Motor neuron (in vitro differentiated cells): ENCODE measurements around the gene ATG16L1. TPM values are rescaled to one million over a fixed set of nuclear protein-coding genes. Genes with fewer than 3 reads are reported as not detected.
A peak's percentile ranks its signal among the peaks of the same experiment; 100 is the strongest.

Experiments used
- ATAC-seq, 8 experiments: fragments of 200-7000 bp; cut with Tn5 transposase; replicated peaks in 6 of 8; 2 replicates each; pipeline ENCODE4 v1.8.0; 2021; ENCODE audit warnings: mild to moderate bottlenecking in 8 of 8, moderate library complexity in 8 of 8
- H3K27ac ChIP-seq, 2 donors: fragments of 250-450 bp; sonication (Bioruptor Pico); 2 replicates each; pipeline ENCODE4 v1.9.0; 2021; ENCODE audit warnings: antibody characterized with exemption in 2 of 2, mild to moderate bottlenecking in 2 of 2, moderate library complexity in 1 of 2
- H3K4me1 ChIP-seq, 2 donors: fragments of 250-450 bp; sonication (Bioruptor Pico); replicated peaks in 1 of 2; 2 replicates each; pipeline ENCODE4 v1.6.1; 2021; ENCODE audit warnings: antibody characterized with exemption in 2 of 2, mild to moderate bottlenecking in 2 of 2, moderate library complexity in 1 of 2
- H3K4me3 ChIP-seq, 5 donors: fragments of 250-450 bp; sonication (Bioruptor Pico); 2 replicates each; pipeline ENCODE4 v1.9.0; 2021; ENCODE audit warnings: antibody characterized with exemption in 5 of 5, mild to moderate bottlenecking in 5 of 5, moderate library complexity in 4 of 5
- WGBS, 10 experiments: fragments of 450-650 bp; shearing (Covaris generic); methylation state at CpG; one replicate each; pipeline ENCODE4 v1.0.0; 2022; 5-methylcytosine and 5-hydroxymethylcytosine counted together
- in situ Hi-C, 9 experiments: fragments of 400-800 bp; cut with MboI; loops; one replicate each; pipeline ENCODE4 v1.15.0; 2021; ENCODE audit warnings: low sequenced_read_pairs in 9 of 9, low pct_unique_long_range_greater_than_20kb in 2 of 9; ENCODE audit not compliant: unreplicated experiment in 9 of 9
- total RNA-seq, 8 experiments: library from RNA; unstranded; fragments of 300-600 nt; gene quantifications; 2 replicates each; pipeline versions ENCODE4 v1.2.3 to v1.2.4, GENCODE V29; 2022

ATG16L1 gene
- total RNA-seq, 8 experiments from 2014 or later = 18.0 to 48.0 (median 25.9) TPM

DNA sequence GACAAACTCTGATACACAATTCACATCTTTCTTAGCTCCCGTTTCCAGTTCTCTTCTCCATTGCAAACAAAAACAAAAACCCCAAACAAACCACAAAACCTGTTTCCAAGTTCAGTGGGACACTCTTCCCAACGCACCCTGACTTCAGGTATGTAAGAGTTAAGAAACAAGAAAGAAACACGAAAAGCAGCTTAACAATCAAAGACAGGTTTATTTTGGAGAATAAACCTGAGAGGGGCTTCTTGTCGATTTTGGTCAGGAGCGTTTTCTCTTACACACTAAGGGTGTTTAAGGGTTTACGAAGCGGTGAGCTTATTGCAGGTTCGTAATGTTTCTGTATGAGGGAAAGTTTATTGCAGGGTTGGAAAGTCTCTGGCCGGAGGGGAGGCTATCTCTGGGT, 905 bp upstream of the ATG16L1 start:
- WGBS, 10 experiments = 49 to 100% (median 96%) methylated on average over 2 to 9 of the region's 9 CpGs
- in situ Hi-C loops = loop anchor here in 7 of 9 experiments (10.0 to 25.0 kb wide), 3 partner anchors 388 to 638 kb away; partner anchors contain the start of gene SNORC (in 5 of the 7)
- no peak for ATAC-seq

DNA sequence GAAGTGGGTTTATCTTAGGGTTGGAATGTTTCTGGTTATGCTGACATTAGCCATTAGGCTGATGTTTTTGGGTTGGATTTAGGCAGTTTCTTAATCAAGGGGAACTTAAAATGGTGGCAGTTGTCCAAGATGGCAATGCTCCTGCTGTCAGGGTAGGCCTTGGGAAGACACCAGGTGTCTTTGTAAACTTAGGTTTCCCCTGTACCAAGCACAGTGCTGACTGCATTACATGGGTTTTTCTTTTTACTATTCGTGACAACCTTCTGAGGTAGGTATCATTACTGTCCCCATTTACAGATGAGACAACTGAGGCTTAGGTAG, 528 bp upstream of the ATG16L1 start:
- 63 to 100% (median 67%) methylated on average over 1 of the region's 1 CpG; no CpG with 5 or more reads in 7 of the 10 experiments for WGBS, 10 experiments
- in situ Hi-C loops = loop anchor here in 7 of 9 experiments (10.0 to 25.0 kb wide), 3 partner anchors 389 to 639 kb away; partner anchors contain the start of gene SNORC (in 5 of the 7)
- Histone ChIP-seq H3K27ac (no peak overlapping the region), H3K4me1 (peaks cover 4 to 6% of the 10 kb centered on the region in 2 donors), H3K4me3 (peak overlapping the region in 4 of 5 donors; percentile 77 to 94 (median 90))
- no peak for ATAC-seq

More for the DNA sequence above, 905 bp upstream of the ATG16L1 start:
- no peak overlapping the region for H3K4me3 ChIP-seq
- no peak overlapping the region for H3K27ac ChIP-seq
- peaks cover 4 to 6% of the 10 kb centered on the region in 2 donors for H3K4me1 ChIP-seq

DNA sequence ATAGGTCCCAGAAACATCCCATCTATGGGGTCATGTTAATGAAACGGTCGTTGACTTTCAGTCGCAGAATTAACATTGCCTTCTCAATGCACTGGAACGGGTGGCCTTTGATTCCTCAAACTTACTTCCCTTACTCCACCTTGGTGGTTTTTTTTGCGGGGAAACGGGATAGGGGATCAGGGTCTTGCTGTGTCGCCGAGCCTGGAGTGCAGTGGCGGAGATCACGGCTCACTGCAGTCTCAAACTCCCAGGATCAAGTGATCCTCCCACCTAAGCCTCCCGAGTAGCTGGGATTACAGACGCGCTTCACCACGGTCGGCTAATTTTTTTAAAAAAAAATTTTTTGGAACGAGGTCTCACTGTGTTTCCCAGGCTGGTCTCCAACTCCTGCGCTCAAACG, 754 bp downstream of the ATG16L1 start:
- in situ Hi-C loops = loop anchor here in 7 of 9 experiments (10.0 to 25.0 kb wide), 3 partner anchors 390 to 640 kb away; partner anchors contain the start of gene SNORC (in 5 of the 7)
- WGBS, 10 experiments = 0 to 2% (median 0%) methylated on average over 3 to 13 of the region's 18 CpGs; no CpG with 5 or more reads in 4 of the 10 experiments
- peak overlapping the region; percentile 77 to 95 (median 93) for H3K4me3 ChIP-seq
- no peak overlapping the region for H3K27ac ChIP-seq
- no peak for ATAC-seq
- peaks cover 4 to 6% of the 10 kb centered on the region in 2 donors for H3K4me1 ChIP-seq

DNA sequence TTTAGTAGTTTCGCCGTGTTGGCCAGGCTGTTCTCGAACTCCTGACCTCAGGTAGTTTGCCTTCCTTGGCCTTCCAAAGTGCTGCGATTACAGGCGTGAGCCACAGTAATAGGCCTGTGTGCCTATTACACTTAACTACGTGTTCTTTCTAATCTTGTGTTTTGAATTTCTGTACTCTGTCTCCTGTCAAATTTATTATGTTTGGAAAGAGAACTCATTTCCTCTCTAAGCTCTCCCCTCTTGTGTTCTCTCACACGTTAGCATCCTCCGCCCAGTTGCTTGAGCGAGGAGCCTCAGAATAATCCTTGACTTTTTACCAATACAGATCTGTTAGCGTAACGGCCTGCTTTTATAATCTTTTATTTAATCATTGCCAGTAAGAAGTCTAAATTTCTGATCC, 3.7 kb downstream of the ATG16L1 start:
- H3K4me1 ChIP-seq = peaks cover 4 to 6% of the 10 kb centered on the region in 2 donors
- in situ Hi-C loops = loop anchor here in 7 of 9 experiments (10.0 to 25.0 kb wide), 3 partner anchors 393 to 643 kb away; partner anchors contain the start of gene SNORC (in 5 of the 7)
- ATAC-seq = no peak
- WGBS, 10 experiments = 87 to 100% (median 92%) methylated on average over 3 to 11 of the region's 11 CpGs; no CpG with 5 or more reads in 1 of the 10 experiments
- H3K27ac ChIP-seq = no peak overlapping the region
- H3K4me3 ChIP-seq = no peak overlapping the region

DNA sequence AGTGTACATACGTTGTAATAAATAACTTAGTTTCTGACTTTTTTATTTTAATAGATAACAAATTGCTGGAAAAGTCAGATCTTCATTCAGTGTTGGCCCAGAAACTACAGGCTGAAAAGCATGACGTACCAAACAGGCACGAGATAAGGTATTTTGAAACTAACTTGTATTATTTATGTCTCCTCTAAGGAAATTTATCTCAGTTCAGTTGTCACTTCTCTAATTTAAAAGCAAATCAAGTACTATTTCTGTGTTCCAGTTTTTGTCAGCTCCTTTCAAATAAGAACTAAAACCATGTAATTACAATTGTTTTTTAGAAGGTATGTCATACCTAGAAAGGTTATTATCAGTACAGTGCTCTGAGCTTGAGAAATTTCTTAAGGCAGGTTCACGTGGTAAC, 4.6 kb downstream of the ATG16L1 start:
- 77 to 100% (median 94%) methylated on average over 1 to 4 of the region's 4 CpGs; no CpG with 5 or more reads in 1 of the 10 experiments for WGBS, 10 experiments
- in situ Hi-C loops = loop anchor here in 7 of 9 experiments (10.0 to 25.0 kb wide), 3 partner anchors 394 to 644 kb away; partner anchors contain the start of gene SNORC (in 5 of the 7)
- ATAC-seq = no peak

DNA sequence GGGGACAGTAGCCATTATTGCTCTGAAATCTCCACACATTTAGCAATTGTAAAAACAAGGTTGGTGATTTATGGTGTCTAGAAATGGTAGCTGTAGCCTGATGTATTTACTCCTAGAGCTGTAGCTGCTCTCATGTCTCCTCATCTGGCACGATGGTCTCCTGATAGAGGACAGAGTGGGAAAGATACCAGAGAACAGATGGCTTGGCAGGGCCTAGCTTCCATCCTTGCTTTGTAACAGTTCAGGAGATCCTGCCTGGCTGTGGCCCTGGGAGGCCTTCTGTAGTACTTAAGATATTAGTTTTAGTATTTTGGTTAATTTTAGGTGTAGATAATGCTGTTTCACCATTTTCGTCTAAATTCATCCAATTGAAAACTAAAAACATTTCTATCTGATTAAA, 6.7 kb downstream of the ATG16L1 start:
- Histone ChIP-seq H3K4me1 (no peaks in the 10 kb centered on the region), H3K4me3 (no peak overlapping the region), H3K27ac (no peak overlapping the region)
- 50 to 100% (median 95%) methylated on average over 1 to 2 of the region's 2 CpGs; no CpG with 5 or more reads in 3 of the 10 experiments for WGBS, 10 experiments
- in situ Hi-C loops = loop anchor here in 7 of 9 experiments (10.0 to 25.0 kb wide), 3 partner anchors 396 to 646 kb away; partner anchors contain the start of gene SNORC (in 5 of the 7)
- ATAC-seq = no peak

More for the DNA sequence above, 4.6 kb downstream of the ATG16L1 start:
- peaks cover 4 to 6% of the 10 kb centered on the region in 2 donors for H3K4me1 ChIP-seq
- no peak overlapping the region for H3K4me3 ChIP-seq
- no peak overlapping the region for H3K27ac ChIP-seq

DNA sequence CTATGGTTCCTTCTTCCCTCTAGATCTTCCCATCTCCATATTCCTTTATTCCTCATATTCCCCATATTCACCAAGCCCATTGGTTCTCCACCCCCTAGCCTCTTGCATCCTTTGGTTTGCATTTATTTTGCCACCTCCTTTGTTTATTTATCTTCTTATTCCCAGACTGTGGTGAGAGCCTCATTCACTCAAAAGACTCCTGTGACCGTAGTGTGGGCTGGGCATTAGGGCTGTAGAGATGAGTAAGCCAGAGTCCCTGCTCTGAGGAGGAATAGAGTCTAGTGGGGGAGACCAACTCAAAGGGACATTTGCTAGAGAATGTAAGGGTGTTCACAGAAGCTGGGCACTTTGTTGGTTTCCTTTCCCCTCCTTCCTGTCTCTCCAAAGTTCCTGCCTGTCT, 8.3 kb downstream of the ATG16L1 start:
- Histone ChIP-seq H3K4me3 (no peak overlapping the region), H3K27ac (no peak overlapping the region), H3K4me1 (no peaks in the 10 kb centered on the region)
- peak in 3 of 8 experiments; percentile 85 to 97 (median 94) for ATAC-seq
- WGBS, 10 experiments = 17 to 100% (median 76%) methylated on average over 1 of the region's 1 CpG; no CpG with 5 or more reads in 4 of the 10 experiments
- in situ Hi-C loops = loop anchor here in 7 of 9 experiments (10.0 to 25.0 kb wide), 3 partner anchors 397 to 647 kb away; partner anchors contain the start of gene SNORC (in 5 of the 7)

DNA sequence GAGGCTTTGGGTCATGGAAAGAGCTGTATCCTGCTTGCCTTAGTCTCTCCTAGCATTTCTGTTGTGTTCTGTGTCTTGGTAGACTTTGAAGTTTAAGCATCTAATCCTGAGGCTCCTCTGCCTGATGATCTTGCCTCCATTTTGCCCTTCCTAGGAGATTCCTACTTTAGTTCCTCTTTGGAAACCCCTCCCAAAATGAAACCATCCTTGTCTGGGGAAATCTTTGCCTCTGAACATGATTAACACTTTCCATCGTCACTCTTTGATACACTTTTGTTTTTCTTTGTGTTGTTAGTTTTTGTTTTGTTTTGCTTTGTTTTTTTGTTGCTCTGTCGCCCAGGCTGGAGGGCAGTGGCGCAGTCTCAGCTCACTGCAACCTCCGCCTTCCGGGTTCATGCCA, 9.2 kb downstream of the ATG16L1 start:
- Histone ChIP-seq H3K27ac (no peak overlapping the region), H3K4me1 (no peaks in the 10 kb centered on the region), H3K4me3 (no peak overlapping the region)
- WGBS, 10 experiments = 89 to 100% (median 100%) methylated on average over 1 to 5 of the region's 5 CpGs; no CpG with 5 or more reads in 1 of the 10 experiments
- in situ Hi-C loops = loop anchor here in 6 of 9 experiments (25.0 kb wide), 2 partner anchors 398 to 648 kb away; partner anchors contain the start of gene SNORC (in 5 of the 6)
- no peak for ATAC-seq

DNA sequence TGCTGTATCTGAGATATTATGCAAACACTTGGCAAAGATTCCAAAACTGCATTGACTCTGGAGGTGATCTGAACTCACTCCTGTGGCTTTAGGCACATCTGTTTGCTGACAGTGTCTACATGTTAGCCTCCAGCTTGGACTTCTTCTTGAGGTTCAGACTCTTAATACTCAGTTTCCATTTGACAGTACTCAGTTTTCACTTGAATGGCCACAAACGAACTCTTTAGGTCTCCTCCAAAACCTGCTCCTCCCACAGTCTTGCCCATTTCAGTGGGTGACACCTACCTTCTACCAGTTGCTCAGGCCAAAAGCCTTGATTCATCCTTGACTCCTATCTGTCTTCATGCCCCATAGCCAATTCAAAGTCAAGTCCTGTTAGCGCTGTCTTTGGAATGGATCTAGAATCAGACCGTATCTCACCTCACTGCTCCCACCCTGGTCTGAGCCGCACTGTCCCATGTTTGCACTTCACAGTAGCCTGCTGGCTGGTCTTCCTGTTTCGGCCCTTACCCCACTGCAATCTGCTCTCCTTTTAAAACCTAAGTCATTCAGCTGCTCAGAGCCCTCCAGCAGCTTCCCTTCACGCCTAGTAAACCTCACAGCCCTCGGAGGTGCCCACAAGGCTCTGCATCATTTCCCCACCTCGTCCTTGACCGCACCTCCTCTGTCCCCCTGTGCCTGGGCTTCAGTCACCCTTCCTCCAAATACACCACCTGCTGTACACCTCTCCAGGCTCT, 10.5 kb downstream of the ATG16L1 start:
- 73 to 100% (median 88%) methylated on average over 1 to 7 of the region's 9 CpGs; no CpG with 5 or more reads in 1 of the 10 experiments for WGBS, 10 experiments
- Histone ChIP-seq H3K4me1 (no peaks in the 10 kb centered on the region), H3K4me3 (no peak overlapping the region), H3K27ac (no peak overlapping the region)
- no peak for ATAC-seq
- in situ Hi-C loops = loop anchor here in 6 of 9 experiments (25.0 kb wide), 2 partner anchors 400 to 650 kb away; partner anchors contain the start of gene SNORC (in 5 of the 6)

DNA sequence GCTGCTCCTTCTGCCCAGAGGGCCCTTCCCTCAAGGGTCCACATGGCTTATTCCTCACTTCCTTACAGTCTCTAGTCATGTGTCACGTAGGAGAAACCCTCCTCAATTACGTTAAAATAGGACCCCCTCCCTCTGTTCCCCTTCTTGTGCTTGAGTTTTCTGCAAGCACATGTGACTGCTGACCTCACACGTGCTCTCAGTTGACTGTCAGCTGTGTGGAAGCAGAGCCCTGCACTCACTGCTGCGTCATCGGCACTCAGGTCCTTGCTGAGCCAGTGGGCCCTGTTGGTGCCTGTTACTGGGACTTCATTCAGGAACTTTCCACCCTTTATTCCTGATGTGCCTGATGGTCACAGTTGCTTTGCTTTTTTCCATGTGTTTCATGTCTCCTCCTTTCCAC, 11.1 kb downstream of the ATG16L1 start:
- WGBS, 10 experiments = 69 to 100% (median 89%) methylated on average over 1 to 5 of the region's 5 CpGs; no CpG with 5 or more reads in 4 of the 10 experiments
- in situ Hi-C loops = loop anchor here in 6 of 9 experiments (25.0 kb wide), 2 partner anchors 400 to 650 kb away; partner anchors contain the start of gene SNORC (in 5 of the 6)
- no peak for ATAC-seq
- Histone ChIP-seq H3K4me1 (no peaks in the 10 kb centered on the region), H3K27ac (no peak overlapping the region), H3K4me3 (no peak overlapping the region)

DNA sequence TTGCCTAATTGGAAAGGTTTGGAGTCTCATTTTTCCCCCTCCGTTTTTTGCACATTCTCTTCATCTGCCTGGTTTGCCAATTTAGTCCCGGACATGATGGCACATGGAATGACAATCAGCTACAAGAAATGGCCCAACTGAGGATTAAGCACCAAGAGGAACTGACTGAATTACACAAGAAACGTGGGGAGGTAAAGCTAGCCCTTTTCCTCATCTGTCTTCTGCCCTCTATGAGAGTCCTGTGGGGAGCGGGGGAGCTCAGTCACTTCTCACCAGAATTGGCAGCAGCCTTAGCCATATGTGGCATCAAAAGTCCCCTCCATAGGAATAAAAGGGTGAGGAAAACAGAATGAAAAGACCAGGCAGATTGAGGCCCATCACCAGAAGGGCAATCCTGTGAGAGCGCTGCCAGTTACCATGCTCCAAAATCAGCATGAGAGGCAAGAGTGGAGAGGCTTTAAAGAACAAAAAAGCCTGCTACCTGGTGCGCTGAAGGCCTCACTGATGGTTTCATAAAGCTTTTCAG, 11.6 kb downstream of the ATG16L1 start:
- Histone ChIP-seq H3K4me1 (no peaks in the 10 kb centered on the region), H3K4me3 (no peak overlapping the region), H3K27ac (no peak overlapping the region)
- in situ Hi-C loops = loop anchor here in 6 of 9 experiments (25.0 kb wide), 2 partner anchors 401 to 651 kb away; partner anchors contain the start of gene SNORC (in 5 of the 6)
- 73 to 100% (median 96%) methylated on average over 1 to 6 of the region's 6 CpGs; no CpG with 5 or more reads in 3 of the 10 experiments for WGBS, 10 experiments
- ATAC-seq = no peak

DNA sequence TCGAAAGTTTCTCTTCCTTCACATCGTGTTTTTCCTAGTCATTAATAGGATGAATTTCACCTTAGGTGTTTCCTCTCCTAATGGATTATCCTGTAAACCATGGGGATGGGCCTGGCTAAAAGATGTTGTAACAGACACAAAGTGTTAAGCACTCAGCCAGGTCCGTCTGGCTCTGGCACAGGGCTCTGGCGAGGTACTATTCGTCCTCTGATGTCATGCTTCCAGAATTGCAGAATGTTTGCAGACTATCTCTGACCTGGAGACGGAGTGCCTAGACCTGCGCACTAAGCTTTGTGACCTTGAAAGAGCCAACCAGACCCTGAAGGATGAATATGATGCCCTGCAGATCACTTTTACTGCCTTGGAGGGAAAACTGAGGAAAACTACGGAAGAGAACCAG, 13.2 kb downstream of the ATG16L1 start:
- no peak overlapping the region for H3K27ac ChIP-seq
- H3K4me3 ChIP-seq = no peak overlapping the region
- in situ Hi-C loops = loop anchor here in 6 of 9 experiments (25.0 kb wide), 2 partner anchors 402 to 652 kb away; partner anchors contain the start of gene SNORC (in 5 of the 6)
- no peak for ATAC-seq
- no peaks in the 10 kb centered on the region for H3K4me1 ChIP-seq
- WGBS, 10 experiments = 50 to 95% (median 90%) methylated on average over 2 to 8 of the region's 8 CpGs; no CpG with 5 or more reads in 2 of the 10 experiments
